Measurements from ENCODE around the gene HTR2C. TPM values are rescaled to one million over a fixed set of nuclear protein-coding genes. Genes with fewer than 3 reads are reported as not detected.

The HTR2C gene
- total and polyA plus RNA-seq, 4 donors: not detected

- TF ChIP-seq RXRA (IDR thresholded peaks at IDR 0.05) (no peak), FOXA2 (IDR thresholded peaks at IDR 0.05) (no peak), GABPA (IDR thresholded peaks at IDR 0.05 in 1 of 2, conservative IDR thresholded peaks at IDR 0.05 in 1 of 2) (no peak), RAD21 (IDR thresholded peaks at IDR 0.05) (no peak), TAF1 (conservative IDR thresholded peaks at IDR 0.05) (no peak)
- TF ChIP-seq, protein P1, sequence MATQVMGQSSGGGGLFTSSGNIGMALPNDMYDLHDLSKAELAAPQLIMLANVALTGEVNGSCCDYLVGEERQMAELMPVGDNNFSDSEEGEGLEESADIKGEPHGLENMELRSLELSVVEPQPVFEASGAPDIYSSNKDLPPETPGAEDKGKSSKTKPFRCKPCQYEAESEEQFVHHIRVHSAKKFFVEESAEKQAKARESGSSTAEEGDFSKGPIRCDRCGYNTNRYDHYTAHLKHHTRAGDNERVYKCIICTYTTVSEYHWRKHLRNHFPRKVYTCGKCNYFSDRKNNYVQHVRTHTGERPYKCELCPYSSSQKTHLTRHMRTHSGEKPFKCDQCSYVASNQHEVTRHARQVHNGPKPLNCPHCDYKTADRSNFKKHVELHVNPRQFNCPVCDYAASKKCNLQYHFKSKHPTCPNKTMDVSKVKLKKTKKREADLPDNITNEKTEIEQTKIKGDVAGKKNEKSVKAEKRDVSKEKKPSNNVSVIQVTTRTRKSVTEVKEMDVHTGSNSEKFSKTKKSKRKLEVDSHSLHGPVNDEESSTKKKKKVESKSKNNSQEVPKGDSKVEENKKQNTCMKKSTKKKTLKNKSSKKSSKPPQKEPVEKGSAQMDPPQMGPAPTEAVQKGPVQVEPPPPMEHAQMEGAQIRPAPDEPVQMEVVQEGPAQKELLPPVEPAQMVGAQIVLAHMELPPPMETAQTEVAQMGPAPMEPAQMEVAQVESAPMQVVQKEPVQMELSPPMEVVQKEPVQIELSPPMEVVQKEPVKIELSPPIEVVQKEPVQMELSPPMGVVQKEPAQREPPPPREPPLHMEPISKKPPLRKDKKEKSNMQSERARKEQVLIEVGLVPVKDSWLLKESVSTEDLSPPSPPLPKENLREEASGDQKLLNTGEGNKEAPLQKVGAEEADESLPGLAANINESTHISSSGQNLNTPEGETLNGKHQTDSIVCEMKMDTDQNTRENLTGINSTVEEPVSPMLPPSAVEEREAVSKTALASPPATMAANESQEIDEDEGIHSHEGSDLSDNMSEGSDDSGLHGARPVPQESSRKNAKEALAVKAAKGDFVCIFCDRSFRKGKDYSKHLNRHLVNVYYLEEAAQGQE (IDR thresholded peaks at IDR 0.05): no peak
These were observed 31.9 kb downstream of the HTR2C start (continued) for GRCh38 chrX:114615765-114616164.

GRCh38 chrX:114619874-114620273 lies 36.0 kb downstream of the HTR2C start:
- H3K27ac ChIP-seq (ENCODE audit: low read depth in 1 of 2, low read length in 2 of 2): no peak overlapping the region
- H3K4me1 ChIP-seq (ENCODE audit: control insufficient read depth in 4 of 4, insufficient read depth in 4 of 4, low read length in 3 of 4): no peaks in the 10 kb centered on the region
- TF ChIP-seq CTCF (IDR thresholded peaks at IDR 0.05; ENCODE audit: low read depth, low read length, missing input control): peak; percentile 54
- TF ChIP-seq, protein P2, sequence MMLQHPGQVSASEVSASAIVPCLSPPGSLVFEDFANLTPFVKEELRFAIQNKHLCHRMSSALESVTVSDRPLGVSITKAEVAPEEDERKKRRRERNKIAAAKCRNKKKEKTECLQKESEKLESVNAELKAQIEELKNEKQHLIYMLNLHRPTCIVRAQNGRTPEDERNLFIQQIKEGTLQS (IDR thresholded peaks at IDR 0.05): no peak
- 52% methylated on average over 2 of the region's 2 CpGs for WGBS
- no peaks in the 10 kb centered on the region for H3K27me3 ChIP-seq (ENCODE audit: control insufficient read depth in 4 of 4, insufficient read depth in 4 of 4, low read length in 3 of 4)
- H3K4me3 ChIP-seq (ENCODE audit: low read depth in 1 of 3, low read length in 3 of 3): no peak overlapping the region
- H3K9ac ChIP-seq (ENCODE audit: low read depth in 1 of 2, low read length in 2 of 2): no peak overlapping the region
- H3K9me3 ChIP-seq (ENCODE audit: control insufficient read depth in 4 of 4, low read length in 3 of 4): no peaks in the 10 kb centered on the region
- no peak for DNase-seq (ENCODE audit: low spot score)
- H3K36me3 ChIP-seq (ENCODE audit: control insufficient read depth in 4 of 4, insufficient read depth in 3 of 4, low read depth in 1 of 4, low read length in 3 of 4): no peaks in the 10 kb centered on the region

- Histone ChIP-seq H3K9ac (ENCODE audit: low read depth in 1 of 2, low read length in 2 of 2) (no peak overlapping the region), H3K27me3 (ENCODE audit: control insufficient read depth in 4 of 4, insufficient read depth in 4 of 4, low read length in 3 of 4) (no peaks in the 10 kb centered on the region), H3K4me3 (ENCODE audit: low read depth in 1 of 3, low read length in 3 of 3) (no peak overlapping the region), H3K36me3 (ENCODE audit: control insufficient read depth in 4 of 4, insufficient read depth in 3 of 4, low read depth in 1 of 4, low read length in 3 of 4) (no peaks in the 10 kb centered on the region), H3K9me3 (ENCODE audit: control insufficient read depth in 4 of 4, low read length in 3 of 4) (no peaks in the 10 kb centered on the region), H3K4me1 (ENCODE audit: control insufficient read depth in 4 of 4, insufficient read depth in 4 of 4, low read length in 3 of 4) (no peaks in the 10 kb centered on the region), H3K27ac (ENCODE audit: low read depth in 1 of 2, low read length in 2 of 2) (no peak overlapping the region)
- no peak for TF ChIP-seq ZBTB33 (IDR thresholded peaks at IDR 0.05)
- no peak for TF ChIP-seq FOXA2 (IDR thresholded peaks at IDR 0.05)
- TF ChIP-seq RAD21 (IDR thresholded peaks at IDR 0.05): peak; percentile 48 to 65
- TF ChIP-seq, protein P3, sequence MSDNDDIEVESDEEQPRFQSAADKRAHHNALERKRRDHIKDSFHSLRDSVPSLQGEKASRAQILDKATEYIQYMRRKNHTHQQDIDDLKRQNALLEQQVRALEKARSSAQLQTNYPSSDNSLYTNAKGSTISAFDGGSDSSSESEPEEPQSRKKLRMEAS (IDR thresholded peaks at IDR 0.05): no peak
- TF ChIP-seq CTCF (IDR thresholded peaks at IDR 0.05; ENCODE audit: low read depth, low read length, missing input control): peak; percentile 39
- no peak for TF ChIP-seq RXRA (IDR thresholded peaks at IDR 0.05)
- TF ChIP-seq SP1 (IDR thresholded peaks at IDR 0.05): no peak
- DNase-seq (ENCODE audit: low spot score): no peak
These were observed 42.4 kb downstream of the HTR2C start for GRCh38 chrX:114626323-114626722.

Data from liver (tissue), 9 donors.